GM19467 (cell line): Measurements from ENCODE around the gene KCTD19.

Experiments used
- ATAC-seq: cut with Tn5 transposase; IDR thresholded peaks from one replicate; pipeline ENCODE4 v1.9.1; 2021; ENCODE audit warnings: mild to moderate bottlenecking, moderate library complexity; ENCODE audit not compliant: unreplicated experiment

The KCTD19 gene

DNA sequence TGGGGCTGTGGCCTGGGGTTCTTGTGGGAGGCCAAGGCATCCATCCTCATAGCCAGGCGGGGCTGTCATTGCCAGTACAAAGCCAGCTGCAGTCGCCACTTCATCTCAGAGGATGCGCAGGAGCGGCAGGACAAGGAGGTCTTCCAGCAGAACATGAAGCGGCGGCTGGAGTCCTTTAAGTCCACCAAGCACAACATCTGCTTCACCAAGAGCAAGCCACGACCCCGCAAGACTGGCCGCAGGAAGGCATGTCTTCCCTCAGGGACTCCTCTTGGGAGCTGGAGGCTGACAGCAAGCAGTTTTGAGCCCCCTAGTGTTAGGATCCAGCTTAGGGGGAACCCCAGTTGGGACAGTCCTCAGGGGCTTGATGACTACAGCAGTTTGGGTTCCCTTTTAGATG lies 62.3 kb downstream of the KCTD19 start:
- ATAC-seq: no peak

DNA sequence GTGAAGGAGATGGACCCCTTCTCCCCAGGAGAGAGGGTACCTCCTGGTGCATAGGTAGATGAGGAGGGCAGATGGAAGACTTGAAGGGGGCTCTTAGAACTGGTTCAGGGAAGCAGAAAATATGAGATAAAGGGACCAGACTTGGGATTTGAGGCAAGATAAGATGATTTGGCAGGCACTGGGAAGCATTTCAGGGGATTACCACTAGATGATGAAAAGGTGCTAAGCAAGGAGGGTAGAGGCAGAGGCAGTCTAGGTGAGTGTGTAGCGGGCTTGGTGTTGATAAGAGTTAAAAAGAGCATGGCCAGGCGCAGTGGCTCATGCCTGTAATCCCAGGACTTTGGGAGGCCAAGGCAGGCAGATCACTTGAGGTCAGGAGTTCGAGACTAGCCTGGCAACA lies 63.3 kb downstream of the KCTD19 start:
- no peak for ATAC-seq

DNA sequence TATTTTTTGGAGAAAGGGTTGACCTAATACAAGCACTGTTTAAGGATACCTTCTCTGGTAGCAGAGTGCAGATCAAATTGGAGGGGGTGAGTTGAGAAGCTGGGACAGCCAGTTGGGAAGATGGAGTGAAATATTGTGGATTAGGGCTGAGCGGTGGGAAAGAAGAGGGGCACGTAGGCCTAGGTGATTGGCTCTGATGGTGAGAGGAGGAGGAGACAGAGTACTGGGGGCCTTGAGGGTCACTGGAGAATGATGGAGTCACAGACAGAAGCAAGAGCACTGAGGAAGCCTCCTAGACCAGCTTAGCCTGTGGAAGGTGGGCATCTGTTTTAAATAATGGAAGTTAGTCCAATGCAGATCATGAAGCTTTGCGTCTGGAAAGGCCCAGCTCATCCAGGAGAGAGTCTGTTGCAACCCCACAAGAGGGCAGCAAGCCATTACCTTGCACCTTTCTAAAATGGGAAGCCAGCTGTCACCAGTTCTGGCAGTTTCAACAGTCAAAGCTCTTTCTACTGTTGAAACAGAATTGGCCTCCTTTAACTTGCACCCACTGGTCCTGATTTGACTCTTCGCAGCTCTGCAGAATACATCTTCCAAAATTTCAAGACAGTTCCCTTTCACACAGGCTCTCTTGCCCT lies 66.0 kb downstream of the KCTD19 start:
- no peak for ATAC-seq

DNA sequence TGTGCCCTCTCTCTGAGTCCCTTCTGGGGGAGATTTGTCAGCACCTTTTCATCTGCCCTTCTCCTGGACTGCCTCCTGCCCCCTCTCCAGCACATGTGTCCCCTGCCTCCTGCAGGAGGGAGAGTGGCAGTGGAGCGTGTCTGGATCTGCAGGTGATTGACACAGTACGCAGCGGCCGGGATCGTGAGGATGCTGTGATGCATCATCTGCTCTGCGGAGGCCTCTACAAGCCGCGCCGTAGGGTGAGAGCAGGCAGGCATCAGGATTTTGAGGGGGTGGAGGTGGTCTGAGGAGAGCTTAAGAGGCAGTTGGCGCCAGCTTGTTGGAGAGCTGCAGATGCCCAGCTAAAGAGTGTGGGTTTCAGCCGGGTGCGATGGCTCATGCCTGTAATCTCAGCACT lies 66.8 kb downstream of the KCTD19 start:
- no peak for ATAC-seq

DNA sequence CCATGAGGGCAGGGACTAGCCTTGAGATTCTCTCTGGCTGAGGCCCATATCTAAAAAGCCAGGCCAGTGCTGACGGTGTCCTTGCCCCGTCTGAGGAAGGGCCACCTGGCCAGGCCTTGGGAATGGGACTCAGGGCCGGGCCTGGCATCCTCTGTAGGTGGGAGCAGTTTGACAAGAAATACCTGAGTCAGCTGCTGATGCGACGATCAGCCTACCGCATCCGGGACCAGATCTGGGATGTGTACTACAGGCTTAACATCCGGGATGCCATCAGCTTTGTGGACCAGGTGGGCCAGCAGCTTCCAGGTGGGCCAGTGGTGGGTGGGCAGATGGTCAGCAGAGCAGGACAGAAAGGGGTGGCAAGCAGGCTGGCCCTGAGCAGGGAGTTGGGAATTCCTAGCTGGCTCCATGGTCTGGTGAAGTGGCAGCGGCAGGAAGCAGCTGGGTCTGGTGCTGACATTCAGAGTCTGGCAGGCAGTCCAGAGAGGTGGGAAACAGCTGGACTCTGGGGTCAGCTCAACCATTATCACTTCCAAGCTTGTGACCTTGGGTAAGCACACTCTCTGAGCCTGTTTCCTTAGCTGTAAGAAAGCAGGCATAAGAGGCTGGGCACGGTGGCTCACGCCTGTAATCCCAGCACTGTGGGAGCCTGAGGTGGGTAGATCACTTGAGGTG lies 68.2 kb downstream of the KCTD19 start:
- ATAC-seq: no peak

DNA sequence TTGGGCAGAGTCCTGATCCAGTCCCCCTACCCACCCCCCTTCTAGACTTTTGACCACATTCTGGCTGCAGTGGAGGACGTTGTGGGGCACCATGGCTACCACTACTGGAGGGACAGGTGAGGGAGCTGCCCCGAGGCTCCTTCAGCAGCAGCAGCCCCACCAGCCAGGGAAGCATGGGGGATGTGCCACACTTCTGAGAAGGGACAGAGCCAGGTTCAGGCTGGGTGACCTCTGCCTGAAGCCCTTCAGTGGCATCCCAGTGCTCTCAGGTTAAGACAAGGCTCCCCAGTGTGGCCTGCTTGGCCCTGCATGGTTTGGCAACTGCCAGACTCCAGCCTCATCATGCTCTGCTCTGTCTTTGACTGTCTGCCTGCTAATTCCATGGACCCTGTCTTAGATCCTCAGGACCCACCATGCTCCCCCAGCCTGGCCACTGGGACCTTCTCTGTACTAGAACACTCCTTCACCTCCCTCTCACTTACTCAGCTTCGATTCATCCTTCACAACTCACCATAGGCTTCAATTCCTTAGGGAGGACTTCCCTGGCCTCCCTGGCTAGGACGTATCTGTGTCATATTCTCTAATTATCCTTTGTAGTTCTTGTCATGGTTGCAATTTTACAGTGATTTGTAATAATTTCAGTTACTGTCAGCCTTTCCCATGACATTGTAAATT lies 68.9 kb downstream of the KCTD19 start:
- ATAC-seq: no peak

DNA sequence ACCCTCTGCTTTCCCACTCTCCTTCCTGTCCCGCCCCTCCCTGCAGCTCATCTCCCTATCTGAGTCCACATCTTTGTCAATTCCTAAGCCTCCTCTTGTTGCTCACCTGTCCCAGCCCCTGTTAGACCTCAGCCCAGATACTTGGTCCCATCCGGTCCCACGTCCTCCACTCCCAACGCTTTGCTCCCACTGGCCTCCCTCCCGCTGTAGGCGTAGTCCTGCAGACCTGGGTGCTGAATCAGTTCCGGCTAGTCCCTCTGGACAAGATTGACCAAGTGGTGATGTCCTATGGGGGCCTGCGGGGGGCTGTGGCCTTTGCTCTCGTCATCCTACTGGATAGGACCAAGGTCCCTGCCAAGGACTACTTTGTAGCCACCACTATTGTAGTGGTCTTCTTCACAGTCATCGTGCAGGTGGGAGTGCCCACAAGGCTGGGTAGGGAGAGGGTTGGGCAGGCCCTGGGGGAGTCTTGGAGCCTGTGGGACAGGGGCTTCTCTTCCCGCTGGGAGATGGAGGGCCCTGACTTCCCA lies 69.8 kb downstream of the KCTD19 start:
- no peak for ATAC-seq

DNA sequence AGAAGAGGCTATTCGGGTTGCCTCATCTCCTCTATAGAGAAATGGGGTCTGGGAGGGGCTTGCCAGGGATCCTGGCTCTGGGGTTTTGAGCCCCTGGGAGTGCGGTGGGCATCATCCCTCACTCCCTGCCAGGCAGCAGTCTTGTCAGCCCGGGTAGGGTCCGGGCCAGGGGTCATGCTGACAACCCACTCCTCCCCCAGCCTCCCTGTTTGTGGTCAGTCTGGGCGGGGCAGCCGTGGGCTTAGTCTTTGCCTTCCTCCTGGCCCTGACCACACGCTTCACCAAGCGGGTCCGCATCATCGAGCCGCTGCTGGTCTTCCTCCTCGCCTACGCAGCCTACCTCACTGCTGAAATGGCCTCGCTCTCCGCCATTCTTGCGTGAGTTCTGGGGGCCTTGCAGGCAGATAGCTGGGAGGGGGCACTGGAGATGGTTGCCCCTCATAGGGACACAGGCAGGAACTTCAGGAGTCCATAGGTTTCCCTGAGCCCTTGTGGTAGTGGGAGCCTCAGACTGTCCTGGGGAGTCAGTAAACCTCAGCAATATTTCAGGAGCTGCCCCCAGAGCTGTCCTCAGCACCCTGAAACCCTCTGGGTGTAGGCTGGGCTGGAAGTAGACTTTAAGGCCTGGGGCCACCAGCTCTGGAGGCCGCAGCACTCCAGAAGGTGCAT lies 70.9 kb downstream of the KCTD19 start:
- no peak for ATAC-seq

DNA sequence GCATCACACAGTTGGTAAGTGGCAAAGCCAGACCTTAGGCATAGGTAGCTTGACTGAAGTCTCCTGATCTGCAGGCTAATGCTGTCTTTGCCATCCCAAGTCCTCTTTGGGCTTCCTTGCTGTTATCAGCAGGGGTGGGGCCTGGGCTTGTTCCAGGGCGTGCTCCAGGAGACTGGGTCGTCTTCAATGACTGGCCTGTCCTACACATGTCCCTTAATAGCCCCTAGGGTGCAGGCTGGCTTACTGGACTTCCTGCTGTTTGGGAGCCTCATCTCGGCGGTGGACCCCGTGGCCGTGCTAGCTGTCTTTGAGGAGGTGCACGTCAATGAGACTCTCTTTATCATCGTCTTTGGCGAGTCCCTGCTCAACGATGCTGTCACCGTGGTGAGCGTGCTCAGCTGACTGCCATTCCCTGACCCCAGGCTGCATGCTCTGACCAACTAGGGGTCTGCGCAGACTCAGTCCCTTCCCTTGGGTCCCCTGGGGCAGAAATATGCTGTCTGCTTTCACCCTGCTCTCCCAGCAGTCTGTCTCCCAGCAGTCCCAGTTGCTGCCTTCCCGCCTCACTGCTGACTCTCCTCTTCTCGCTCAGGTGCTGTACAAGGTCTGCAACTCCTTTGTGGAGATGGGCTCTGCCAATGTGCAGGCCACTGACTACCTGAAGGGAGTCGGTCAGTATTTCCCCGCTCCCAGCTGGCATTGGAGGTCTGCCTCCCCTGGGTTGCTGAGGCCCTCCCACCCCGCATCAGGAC lies 71.6 kb downstream of the KCTD19 start:
- no peak for ATAC-seq

DNA sequence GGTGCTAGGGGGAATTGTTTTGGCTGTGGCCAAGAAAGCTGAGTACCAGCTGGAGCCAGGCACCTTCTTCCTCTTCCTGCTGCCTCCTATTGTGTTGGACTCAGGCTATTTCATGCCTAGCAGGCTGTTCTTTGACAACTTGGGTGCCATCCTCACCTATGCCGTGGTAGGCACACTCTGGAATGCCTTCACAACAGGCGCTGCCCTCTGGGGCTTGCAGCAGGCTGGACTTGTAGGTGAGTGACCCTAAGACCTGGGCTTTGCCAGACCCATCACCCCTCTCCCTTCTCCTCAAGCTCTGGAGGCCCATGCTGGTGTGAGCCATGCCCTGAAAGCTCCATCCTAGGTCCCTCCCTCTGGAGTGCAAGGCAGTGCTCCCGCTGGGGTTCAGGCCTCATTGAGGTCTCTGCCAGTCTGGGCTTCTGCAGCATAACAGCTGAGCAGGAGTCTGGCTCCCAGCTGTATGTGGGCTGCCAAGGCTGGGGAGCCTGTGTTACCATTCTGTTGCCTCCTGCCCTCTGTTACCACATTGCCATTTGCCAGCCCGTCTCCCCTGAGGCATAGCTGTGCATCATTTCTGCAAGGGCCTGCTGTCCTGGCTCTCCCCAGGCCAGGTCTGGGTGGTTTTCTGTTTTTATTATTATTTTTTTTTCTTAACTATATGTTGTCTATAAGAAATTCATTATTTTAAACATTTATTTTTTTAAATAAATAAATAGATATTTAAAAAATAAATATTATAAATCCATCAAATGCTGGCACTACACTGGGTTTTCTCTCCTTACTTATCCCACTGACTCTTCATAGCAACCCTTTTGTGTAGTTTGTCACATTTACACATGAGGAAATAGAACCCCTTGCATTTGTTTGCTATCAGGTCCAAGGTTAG lies 73.7 kb downstream of the KCTD19 start:
- no peak for ATAC-seq

DNA sequence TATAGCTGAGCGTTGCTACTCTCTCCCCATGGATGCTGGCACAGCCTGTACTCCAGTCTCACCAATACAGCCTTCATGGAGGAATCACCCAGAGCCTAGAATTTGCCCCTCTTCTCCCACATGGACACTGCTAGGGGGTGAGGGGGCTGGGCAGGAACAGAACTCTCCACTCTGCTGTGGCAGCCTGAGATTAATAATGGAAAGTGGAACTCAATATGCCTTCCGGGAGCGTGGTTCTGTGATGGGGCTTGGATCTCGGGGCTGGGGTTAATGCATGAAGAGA lies 76.6 kb downstream of the KCTD19 start:
- ATAC-seq: no peak

DNA sequence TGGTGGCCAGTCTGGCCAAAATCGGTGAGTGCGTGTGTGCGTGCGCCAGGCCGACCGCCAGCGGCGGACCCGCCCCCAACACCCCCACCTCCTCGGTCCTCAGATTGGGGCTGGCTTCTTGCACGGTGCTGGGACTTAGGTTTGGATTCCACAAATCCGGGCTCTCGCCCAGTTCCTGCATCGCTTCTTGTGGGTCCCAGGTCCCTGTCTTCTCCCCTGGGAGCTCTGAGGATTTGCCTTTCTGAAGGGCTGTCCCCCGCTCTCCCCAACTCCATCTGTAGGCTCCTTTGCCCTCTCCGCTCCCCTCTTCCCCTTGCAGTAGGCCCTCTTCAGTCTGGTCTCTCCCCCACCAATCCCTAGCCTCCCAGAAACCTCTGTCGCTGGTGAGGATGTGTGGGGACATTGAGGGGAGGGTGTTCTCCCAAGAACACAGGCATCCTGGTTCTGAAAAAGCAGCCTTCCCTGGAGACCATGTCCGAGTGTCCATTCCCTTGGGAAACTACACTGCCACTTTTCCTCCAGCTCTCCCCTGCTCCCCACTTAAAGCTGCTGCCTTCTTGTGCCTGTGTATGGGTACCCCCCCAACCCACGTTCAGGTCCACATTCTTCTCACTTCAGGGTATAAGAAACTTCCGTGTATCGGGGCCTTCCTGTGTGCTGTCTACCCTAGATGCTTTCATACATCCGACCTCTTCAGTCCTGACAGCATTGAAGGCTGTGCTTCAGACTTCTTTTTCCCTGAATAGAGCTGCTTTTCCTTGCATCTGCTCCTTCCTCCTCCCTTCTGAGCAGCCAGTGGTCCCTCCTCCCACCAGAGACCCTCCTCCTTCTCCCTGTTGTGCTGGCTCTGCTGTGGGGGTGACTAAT lies 77.1 kb downstream of the KCTD19 start:
- no peak for ATAC-seq

DNA sequence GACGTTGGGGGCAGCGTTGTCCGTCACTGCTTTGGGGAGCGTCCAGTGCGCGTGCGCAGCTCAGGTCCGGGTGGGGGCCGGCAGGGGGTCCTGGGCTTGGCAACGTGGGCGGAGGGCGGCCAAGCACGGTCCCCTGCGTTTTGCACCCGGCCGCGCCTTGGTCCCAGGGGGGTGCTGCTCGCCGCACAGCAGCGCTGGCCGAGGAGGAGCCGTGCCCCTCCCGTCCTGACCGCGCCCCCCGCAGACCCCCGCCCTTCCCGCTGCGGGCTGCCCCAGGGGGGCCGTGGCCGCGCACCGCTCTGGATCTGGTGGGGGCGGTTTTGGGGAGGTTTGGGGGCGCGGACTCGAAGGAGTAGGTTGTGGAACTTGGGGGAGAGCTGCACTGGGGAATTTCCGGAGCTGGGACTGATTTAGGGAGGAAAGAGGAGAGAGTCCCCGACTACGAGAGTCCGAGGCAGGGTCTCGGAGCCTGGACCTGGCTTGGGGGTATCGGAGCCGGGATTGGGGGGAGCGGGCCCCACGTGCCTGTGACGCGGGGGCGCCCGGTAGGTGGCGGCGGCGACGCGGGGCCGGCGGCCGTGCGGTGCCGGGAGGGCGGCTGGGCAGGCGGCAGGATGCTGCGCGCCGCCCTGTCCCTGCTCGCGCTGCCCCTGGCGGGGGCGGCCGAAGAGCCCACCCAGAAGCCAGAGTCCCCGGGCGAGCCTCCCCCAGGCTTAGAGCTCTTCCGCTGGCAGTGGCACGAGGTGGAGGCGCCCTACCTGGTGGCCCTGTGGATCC lies 78.0 kb downstream of the KCTD19 start, which contains the start of gene SLC9A5:
Gene SLC9A5 (plus strand): TSS at position 579 of the 777 bp plus-strand sequence. CDS start 36 bp downstream, at position 615.
- no peak for ATAC-seq

DNA sequence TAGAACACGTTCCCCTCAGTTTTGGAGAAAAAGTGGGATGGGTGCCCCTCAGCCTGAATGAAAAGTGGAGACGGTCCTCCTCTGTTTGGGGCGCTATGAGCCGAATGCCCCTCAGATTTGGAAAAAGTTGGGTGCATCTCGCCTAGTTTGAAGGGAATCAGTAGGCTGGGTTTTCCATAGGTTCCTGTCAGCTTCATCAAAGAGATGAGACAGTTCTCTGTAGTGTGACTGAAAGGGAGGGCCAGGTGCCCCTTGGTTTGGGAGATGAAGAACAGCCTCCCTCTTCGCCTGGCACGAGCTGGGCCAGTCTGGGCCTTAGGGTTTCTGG lies 78.5 kb downstream of the KCTD19 start:
- ATAC-seq: no peak

DNA sequence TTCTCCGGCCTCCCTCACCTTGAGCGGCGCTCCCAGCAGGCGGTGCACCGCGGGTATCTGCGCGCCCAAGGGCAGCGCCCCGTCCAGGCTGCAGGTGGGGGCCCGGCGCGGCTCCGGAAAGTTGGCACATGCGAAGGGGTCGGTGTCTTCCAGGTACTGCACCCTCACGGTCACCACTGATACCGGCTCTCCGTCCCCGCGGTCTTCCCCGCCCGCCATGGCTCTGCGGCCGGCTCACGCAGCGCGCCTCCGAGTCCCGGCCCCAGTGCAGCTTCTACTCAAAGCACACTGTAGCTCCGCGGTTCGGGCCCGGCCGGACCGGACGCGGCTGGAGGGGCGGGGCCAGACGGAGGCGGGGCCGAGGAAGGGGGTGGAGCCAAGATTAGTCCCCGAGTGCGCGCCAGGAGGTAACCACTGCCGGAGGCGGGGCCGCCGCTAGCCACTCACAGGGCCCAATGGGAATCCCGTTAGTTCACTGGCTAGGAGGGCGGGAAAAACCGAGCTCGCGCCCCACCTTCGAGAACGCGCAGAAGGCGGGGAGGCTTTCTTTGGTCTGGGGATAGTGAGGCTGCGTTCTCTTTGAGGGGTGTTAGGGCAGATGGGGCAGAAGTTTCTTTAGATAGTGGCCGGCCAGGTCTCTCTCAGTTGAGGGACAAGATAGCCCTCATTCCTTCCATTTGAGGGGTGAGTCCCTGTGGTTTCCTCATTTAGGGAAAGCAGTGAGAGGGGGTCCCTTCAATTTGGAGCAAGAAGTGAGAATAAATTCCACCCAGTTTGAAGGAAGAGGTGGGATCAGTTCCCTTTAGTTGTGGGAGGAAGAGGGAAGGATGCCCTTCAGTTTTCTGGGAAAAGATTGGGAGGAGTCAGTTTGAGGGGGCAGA lies 79.1 kb downstream of the KCTD19 start, which contains the start of gene FHOD1:
Gene FHOD1 (minus strand): TSS at position 290 of the 881 bp plus-strand sequence. CDS start 71 bp downstream, at position 219.
- ATAC-seq: peak; percentile 58

DNA sequence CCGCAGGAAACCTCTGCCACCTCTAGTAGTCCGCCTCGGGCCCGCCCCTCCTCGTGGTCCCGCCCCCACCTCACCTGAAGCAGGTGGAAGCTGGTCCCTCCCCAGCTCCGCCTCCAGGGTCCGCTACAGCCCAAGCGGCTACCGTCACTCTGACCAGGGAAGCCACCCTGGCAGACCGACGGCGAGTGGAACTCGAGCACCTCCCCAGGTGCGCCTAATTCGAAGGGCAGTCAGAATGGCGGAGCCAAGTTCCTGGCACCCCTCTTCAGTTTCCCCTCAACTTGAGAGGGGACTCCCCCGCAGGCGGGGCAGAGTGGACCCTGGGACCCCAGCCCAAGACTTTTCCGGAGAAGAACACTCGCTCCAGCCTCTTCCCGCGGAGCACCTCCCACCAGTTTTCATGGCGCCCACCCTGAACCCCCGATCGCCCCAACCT lies 79.8 kb downstream of the KCTD19 start:
- ATAC-seq: peak; percentile 14

DNA sequence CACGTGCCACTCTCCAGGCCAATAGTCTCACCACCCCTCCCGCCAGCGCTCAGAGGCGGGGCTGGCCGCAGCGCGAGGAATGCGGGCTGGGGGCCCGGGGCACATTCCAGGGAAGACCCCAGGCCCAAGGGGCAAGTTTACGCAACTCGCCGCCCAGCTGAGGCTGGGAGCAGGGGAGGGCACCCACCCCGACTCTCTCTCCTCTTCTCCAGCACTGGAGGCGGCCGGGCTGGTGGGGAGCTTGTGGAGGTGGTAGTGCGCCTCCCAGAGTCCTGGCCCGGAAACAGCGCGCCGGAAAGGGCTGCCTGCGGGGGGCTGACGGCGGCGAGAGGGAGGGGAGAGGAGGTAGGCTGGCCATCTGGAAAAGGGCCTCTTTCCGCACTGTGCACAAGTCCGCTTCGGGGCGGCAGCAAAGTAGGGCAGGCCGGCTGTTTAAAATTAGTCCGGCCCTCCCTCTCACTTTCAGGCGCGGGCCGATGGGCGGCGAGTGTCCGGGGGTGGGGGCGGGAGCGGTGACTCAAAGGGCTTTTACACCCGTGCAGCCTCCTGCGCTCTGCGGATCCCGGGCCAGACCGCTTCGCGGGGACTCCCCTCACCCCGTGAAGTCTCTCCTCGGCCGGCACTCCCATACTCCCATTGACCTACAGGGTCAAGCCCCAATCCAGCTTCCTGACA lies 80.3 kb downstream of the KCTD19 start:
- peak; percentile 20 for ATAC-seq
